Testis (tissue), 2 donors: ENCODE results near the gene VPS35L.

Experiments used
- CTCF ChIP-seq, 3 experiments: fragments of 450-650 bp in 2 of 3; fragments of 200-600 bp in 1 of 3; sonication (generic) in 1 of 3; IDR thresholded peaks; one replicate each; pipeline ENCODE4 v1.5.1; 2016 to 2019; ENCODE audit warnings: antibody characterized with exemption in 3 of 3, mild to moderate bottlenecking in 2 of 3, moderate library complexity in 1 of 3
- POLR2A ChIP-seq: fragments of 450-650 bp; IDR thresholded peaks from one replicate; pipeline ENCODE4 v1.6.1; 2017; ENCODE audit warnings: antibody characterized with exemption, mild to moderate bottlenecking, moderate library complexity

DNA sequence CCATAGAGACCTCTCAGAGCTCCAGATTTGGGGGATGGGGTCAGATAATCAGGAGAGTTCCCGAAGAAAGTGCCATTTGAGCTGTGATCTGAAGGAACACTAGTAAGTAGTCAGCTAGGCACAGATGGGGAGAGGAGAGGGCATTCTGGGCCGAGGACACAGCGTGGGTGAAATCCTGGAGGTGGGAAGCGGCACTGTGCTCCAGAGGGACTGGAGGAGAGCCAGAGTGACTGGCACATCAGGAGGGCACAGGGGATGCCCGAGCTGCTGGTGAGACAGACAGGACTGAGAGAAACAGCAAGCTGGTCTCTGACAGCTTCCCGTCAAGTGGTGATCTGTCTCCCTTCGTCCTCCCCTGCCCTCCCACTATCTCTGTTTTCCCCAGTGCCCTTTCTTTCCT is 121.9 kb downstream of the VPS35L start:
- TF ChIP-seq POLR2A (no peak), CTCF (IDR thresholded peaks at IDR 0.05) (no peak)
